ENCODE measurements around the gene CPNE5. TPM values are rescaled to one million over a fixed set of nuclear protein-coding genes. Genes with fewer than 3 reads are reported as not detected.

CPNE5 gene
- total RNA-seq, 1 experiment from 2014 or later = 37.6 TPM

- in situ Hi-C loops (cut with HindIII; ENCODE audit: low sequenced_read_pairs) = no loop called here
- no peak for DNase-seq (ENCODE audit: low spot score)
Measured at GRCh38 chr6:36755435-36756348, 83.6 kb downstream of the CPNE5 start.

DNA sequence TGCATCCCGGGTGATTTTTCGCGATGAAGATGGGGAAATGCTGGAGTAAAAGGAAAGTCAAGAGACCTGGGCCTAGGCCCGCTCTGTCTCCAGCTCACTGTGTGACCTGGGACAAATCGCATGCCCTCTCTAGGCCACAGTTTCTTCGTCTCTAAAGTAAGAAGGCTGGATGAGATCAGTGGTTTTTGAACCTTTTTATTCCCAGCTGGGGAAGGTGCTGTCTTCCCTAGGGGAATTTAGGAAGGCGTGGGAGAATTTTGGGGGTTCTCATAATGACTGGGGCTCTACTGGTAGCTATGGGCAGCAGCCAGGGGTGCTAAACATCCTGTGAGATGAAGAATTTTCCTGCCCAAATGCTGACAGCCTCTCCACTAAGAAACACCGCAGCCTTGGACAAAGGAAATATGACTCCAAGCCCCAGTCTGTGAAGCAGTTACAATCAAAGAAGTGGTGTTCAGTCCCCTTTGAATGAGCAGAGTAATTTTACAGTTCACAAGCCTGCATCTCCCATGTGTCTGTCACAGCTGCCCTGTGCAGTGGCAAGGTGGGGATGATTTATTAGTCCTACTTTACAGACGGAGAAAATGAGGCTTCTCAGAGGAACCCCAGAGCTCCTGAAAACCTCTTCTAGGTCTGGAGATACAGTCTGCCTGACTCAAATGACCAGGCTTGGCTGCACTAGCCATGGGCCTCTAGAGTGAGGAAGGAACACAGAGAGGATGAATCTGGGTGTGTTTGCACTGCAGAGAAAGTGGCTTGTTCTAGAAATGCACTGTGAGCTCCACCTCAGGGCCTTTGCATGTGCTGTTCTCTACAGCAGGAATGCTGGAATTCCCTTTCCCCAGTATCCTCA is 84.4 kb downstream of the CPNE5 start:
- in situ Hi-C loops (cut with HindIII; ENCODE audit: low sequenced_read_pairs) = no loop called here

GRCh38 chr6:36753671-36754405 is 85.4 kb downstream of the CPNE5 start:
- no peak for DNase-seq (ENCODE audit: low spot score)
- in situ Hi-C loops (cut with HindIII; ENCODE audit: low sequenced_read_pairs) = no loop called here

More for the DNA sequence above, 84.4 kb downstream of the CPNE5 start:
- DNase-seq (ENCODE audit: low spot score) = no peak

DNA sequence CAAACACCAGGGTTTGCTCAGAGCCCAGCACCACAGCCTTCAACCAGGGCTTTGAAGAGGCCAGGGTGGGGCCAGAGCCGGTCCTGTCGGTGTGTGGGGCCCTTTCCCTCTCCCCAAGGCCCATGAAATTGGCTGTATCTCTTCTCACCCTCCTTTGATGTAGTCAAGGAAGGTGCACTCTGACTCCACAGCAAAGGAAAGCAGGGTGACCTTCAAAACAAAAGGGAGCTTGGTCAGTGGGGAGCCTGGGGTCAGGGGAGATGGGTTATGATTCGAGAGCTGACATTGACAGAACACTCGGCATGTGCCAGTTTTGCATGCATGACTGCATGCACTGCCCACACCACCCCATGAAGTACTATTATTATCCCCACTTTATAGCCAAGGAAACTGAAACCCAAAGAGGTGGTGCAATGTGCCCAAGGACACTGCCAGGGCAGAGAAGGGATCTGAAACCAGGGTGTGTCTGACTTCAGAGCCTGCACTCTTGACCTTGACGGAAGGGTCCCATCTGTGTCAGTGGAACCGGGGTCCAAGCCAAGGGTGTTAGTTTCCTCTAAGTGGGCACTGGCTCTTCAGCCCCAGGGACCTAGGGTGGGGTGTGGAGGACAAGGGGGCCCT is 86.2 kb downstream of the CPNE5 start:
- in situ Hi-C loops (cut with HindIII; ENCODE audit: low sequenced_read_pairs) = no loop called here
- no peak for DNase-seq (ENCODE audit: low spot score)

- DNase-seq (ENCODE audit: low spot score) = peak; percentile 28
- in situ Hi-C loops (cut with HindIII; ENCODE audit: low sequenced_read_pairs) = no loop called here
Measured at GRCh38 chr6:36752187-36752885, 86.9 kb downstream of the CPNE5 start.

GRCh38 chr6:36751833-36752186 is 87.4 kb downstream of the CPNE5 start:
- in situ Hi-C loops (cut with HindIII; ENCODE audit: low sequenced_read_pairs) = no loop called here
- DNase-seq (ENCODE audit: low spot score) = no peak

DNA sequence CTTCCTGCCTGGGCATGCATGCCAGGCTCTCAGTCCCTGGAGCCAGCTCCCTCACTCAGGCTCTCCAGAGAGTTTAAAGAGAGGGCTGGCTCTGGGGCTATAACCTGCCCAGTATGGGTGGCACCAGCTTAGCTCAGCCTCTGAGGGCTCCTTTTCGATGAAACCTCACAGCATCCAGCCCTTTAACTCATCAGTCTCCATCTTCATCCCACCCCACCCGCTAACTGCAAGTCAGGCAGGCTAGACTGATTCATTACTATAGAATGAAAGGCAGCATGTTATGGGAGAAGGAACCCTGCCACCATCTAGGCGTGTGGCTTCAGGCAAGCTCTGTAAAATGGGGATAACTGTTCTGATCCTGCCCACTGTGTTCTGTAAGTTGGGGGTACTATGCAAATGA is 88.2 kb downstream of the CPNE5 start:
- in situ Hi-C loops (cut with HindIII; ENCODE audit: low sequenced_read_pairs) = no loop called here
- DNase-seq (ENCODE audit: low spot score) = no peak

- in situ Hi-C loops (cut with HindIII; ENCODE audit: low sequenced_read_pairs) = no loop called here
- no peak for DNase-seq (ENCODE audit: low spot score)
Measured at GRCh38 chr6:36749829-36750489, 89.3 kb downstream of the CPNE5 start.

GRCh38 chr6:36746251-36746650 is 93.0 kb downstream of the CPNE5 start:
- DNase-seq (ENCODE audit: low spot score) = no peak
- in situ Hi-C loops (cut with HindIII; ENCODE audit: low sequenced_read_pairs) = no loop called here

DNA sequence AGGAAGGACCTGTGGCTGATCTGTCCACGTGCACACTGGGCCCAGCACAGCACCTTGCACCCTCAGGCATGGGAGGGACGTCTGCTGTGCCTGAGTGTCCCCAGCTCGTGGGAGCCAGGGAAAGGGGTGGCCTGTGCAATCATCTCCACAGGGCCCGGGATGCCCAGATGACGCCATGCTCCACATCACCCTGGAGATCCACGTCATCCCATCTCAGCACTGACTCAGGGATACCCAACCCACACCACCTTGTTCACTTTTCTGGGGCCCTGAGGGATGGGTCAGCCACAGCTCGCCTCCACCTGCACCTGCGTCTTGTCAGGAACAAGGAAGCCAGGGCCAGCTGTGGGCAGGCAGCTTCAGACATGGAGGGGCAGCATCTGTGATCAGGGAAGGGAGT is 93.4 kb downstream of the CPNE5 start:
- in situ Hi-C loops (cut with HindIII; ENCODE audit: low sequenced_read_pairs) = no loop called here
- no peak for DNase-seq (ENCODE audit: low spot score)

- DNase-seq (ENCODE audit: low spot score) = no peak
- in situ Hi-C loops (cut with HindIII; ENCODE audit: low sequenced_read_pairs) = no loop called here
Measured at GRCh38 chr6:36745283-36745682, 94.0 kb downstream of the CPNE5 start.

GRCh38 chr6:36744304-36744673 is 95.0 kb downstream of the CPNE5 start:
- DNase-seq (ENCODE audit: low spot score) = no peak
- in situ Hi-C loops (cut with HindIII; ENCODE audit: low sequenced_read_pairs) = no loop called here

DNA sequence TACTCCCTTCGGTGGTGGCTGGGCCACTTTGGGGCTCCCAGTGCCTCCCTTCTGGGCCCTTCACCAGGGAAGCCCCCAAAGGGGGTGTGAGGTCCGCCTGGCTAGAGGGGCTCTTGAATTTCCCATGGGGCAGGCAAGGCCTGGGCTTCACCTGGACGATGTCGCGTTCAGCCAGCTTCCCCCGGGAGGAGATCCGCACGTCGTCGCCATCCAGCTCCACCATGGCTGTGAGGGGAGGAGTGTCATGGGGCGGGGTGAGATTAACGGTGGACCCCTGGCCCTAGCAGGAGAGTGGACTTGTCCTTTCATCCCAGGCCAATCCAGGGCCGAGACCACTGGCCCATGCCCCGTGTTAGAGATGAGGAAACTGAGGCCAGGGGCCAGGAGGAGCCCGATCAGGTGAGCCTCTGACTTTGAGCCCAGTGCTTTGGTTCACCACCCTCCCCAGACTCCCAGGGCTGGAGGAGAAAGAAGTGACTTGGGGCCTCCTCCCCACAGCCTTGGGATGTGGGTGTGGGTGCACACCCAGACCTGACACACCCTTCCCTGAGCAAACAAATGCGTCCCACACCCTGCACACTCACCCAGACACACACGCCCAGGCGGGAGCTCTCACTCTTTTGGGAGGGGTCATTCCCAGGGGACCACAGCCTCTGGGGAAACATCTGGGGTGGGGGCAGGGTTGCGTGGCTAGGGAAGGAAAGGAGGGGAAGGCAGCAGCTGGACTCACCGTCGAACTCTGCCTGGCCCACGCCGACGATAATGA is 95.5 kb downstream of the CPNE5 start:
- DNase-seq (ENCODE audit: low spot score) = no peak
- in situ Hi-C loops (cut with HindIII; ENCODE audit: low sequenced_read_pairs) = no loop called here

DNA sequence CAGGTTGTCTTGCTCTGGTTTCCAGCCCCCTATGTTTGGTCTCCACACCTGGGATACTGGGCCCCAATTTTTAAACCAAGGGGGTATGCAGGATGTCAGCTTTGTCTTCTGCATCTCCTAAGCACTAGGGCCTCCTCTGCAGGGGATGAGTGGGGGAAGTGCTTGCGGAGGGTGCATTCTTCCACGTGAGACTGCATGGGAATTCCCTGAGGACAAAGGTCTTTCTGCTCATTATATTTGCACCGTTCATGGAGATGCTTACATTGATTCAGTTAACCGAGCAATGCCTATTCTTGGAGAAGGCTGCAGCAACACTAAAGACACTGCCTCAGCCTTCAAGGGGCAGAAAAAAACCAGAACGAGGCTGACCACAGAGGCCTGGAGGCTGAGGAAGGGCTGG is 96.2 kb downstream of the CPNE5 start:
- no peak for DNase-seq (ENCODE audit: low spot score)
- in situ Hi-C loops (cut with HindIII; ENCODE audit: low sequenced_read_pairs) = no loop called here

DNA sequence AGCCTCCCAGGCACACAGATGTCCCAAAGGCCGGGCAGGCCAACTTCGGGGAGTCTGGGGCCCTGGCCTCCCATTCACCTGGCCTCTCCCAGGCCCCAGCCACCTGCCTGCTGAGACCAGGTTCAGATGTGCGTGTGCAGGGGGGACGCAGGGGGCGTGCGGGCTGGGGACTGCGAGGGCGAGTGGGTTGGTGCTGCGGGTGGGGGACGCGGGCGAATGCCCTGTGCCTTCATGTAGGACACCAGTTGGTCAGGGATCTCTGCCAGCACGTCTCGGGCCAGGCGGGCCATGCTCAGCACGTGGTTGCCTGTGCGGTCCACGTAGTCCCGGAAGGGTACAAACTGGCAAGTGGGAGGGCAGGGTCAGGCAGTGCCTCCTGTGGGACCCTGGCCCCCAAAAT is 97.1 kb downstream of the CPNE5 start:
- peak; percentile 27 for DNase-seq (ENCODE audit: low spot score)
- in situ Hi-C loops (cut with HindIII; ENCODE audit: low sequenced_read_pairs) = no loop called here

DNA sequence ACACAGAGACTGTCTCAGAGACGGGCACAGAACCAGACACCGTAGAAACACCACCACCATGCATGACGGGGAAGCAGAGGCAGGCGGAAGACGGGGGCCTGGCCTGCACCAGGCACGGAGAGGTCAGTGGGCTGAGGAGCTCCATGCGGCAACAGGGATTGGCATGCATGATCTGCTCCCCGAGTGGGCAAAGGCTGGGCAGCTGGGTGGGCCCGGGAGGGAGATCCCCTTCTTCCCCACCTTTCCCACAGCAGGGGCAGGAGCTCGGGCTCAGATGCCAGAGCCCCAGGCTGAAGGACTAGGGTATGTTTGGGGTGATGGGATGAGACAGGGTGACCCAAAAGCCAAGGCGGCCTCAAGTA is 98.4 kb downstream of the CPNE5 start:
- in situ Hi-C loops (cut with HindIII; ENCODE audit: low sequenced_read_pairs) = no loop called here

DNA sequence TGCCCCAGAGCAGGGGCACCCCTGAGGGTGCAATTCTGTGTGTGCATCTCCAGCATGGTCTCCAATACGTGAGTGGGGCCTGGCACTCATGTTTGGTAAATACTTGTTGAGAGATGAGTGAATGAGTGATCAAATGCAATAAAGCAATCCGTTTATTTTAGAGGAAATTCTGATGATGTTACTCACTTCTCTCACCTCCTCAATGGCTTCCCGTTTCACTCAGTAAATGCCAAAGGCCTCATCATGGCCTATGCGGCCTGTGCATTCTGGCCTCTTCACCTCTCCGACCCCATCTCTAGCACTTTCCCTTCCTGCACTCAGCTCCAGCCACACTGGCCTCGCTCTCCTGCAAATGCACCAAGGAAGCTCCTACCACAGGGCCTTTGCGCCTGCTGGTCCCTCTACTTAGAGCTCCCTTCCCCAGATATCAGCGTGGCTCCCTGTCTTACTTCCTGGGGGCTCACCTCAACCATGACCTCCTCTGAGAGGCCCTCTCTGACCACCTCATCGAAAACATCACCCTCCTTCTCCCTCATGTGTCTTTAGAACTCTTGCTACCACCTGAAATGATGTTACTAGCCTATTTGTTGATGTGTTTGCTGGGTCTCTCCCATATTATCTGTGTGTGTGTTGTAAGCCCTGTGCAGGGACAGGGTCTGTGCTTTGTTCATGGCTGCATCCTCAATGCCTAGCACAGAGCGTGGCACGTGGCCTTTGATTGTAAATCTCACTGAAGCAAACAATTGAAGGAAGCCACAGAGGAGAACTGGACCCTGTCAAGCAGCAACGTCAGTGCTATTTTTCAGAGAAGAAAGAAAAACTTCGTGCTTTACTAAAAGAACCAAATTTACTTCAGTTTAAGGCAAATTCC is 99.1 kb downstream of the CPNE5 start:
- DNase-seq (ENCODE audit: low spot score) = no peak
- in situ Hi-C loops (cut with HindIII; ENCODE audit: low sequenced_read_pairs) = no loop called here

More for the DNA sequence above, 98.4 kb downstream of the CPNE5 start:
- no peak for DNase-seq (ENCODE audit: low spot score)

Measured in G401 (cell line).